ENCODE measurements around the gene CNOT8.

GRCh38 chr5:154811239-154811638 is 47.2 kb upstream of the CNOT8 start:
- TF ChIP-seq GATA3 (IDR thresholded peaks at IDR 0.05; ENCODE audit: low read depth, low read length) (no peak), GATA2 (IDR thresholded peaks at IDR 0.05; ENCODE audit: low read depth, low read length) (no peak)

Data from SH-SY5Y (cell line).